ENCODE results near the gene RSPO1.
"Not testable (repeated sequence)": the region's sequence is repeated elsewhere in the genome, so short reads cannot be mapped to it uniquely, and the experiment has no call there.

RSPO1 gene

GRCh38 chr1:37612186-37612585 is 22.5 kb downstream of the RSPO1 start:
- DNase-seq, result no peak

- DNase-seq, result no peak
Measured at GRCh38 chr1:37609994-37610393, 24.7 kb downstream of the RSPO1 start.

- DNase-seq, result no peak
Measured at GRCh38 chr1:37609002-37609401, 25.7 kb downstream of the RSPO1 start.

GRCh38 chr1:37606481-37607263 is 28.0 kb downstream of the RSPO1 start:
- no peak for DNase-seq

- no peak for DNase-seq
Measured at GRCh38 chr1:37605806-37606474, 28.8 kb downstream of the RSPO1 start.

GRCh38 chr1:37605061-37605650 is 29.5 kb downstream of the RSPO1 start:
- DNase-seq, result no peak

- DNase-seq, result no peak
Measured at GRCh38 chr1:37602750-37603694, 31.7 kb downstream of the RSPO1 start.

- DNase-seq, result no peak
Measured at GRCh38 chr1:37601441-37601840, 33.3 kb downstream of the RSPO1 start.

GRCh38 chr1:37599940-37600339 is 34.8 kb downstream of the RSPO1 start:
- no peak for DNase-seq

GRCh38 chr1:37596182-37596667 is 38.5 kb downstream of the RSPO1 start:
- DNase-seq, result no peak

GRCh38 chr1:37595440-37596181 is 39.1 kb downstream of the RSPO1 start, which contains the start of gene GNL2:
Gene GNL2, minus strand, starts transcription at chr1:37595937. Its CDS starts 115 bp downstream, at chr1:37595822.
- DNase-seq, result peak; percentile 88

GRCh38 chr1:37593726-37594125 is 41.0 kb downstream of the RSPO1 start:
- no peak for DNase-seq

GRCh38 chr1:37588939-37589338 is 45.8 kb downstream of the RSPO1 start:
- no peak for DNase-seq

GRCh38 chr1:37584544-37584943 is 50.1 kb downstream of the RSPO1 start:
- DNase-seq, result not testable (repeated sequence)

GRCh38 chr1:37575692-37576091 is 59.0 kb downstream of the RSPO1 start:
- no peak for DNase-seq

GRCh38 chr1:37574834-37575480 is 59.7 kb downstream of the RSPO1 start:
- no peak for DNase-seq

- no peak for DNase-seq
Measured at GRCh38 chr1:37570528-37571334, 64.0 kb downstream of the RSPO1 start.

- no peak for DNase-seq
Measured at GRCh38 chr1:37567023-37567422, 67.7 kb downstream of the RSPO1 start.

GRCh38 chr1:37564892-37565291 is 69.8 kb downstream of the RSPO1 start:
- no peak for DNase-seq

GRCh38 chr1:37562984-37563383 is 71.7 kb downstream of the RSPO1 start:
- no peak for DNase-seq
